COLO668 (cell line): Measurements from ENCODE around the gene TARBP2.
A peak's percentile ranks its signal among the peaks of the same experiment; 100 is the strongest.
"Not testable (repeated sequence)": the region's sequence is repeated elsewhere in the genome, so short reads cannot be mapped to it uniquely, and the experiment has no call there.

ENCODE experiments used
- DNase-seq: peaks from one replicate; lab custom pipeline; 2025; ENCODE audit not compliant: unreplicated experiment; lab: John Stamatoyannopoulos, UW

Gene TARBP2

DNA sequence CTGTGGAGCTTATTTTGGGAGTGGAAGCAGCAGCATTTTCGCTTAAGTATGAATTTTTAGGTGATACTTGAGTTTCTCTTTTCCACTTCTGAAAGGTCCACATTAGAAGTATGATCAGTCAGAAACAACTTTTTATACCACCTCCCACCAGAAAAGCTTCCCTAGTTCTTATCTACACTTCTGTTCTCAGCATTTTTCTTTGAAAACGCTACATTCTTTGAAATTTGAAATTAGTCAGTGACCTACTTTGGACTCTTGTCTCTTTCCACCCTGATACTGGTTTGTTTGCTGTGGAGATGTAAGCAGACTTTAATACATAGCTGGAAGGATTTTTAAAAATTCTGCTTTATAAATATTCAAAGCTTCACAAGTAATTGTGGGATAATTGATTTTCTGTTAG is 27.0 kb upstream of the TARBP2 start:
- no peak for DNase-seq

DNA sequence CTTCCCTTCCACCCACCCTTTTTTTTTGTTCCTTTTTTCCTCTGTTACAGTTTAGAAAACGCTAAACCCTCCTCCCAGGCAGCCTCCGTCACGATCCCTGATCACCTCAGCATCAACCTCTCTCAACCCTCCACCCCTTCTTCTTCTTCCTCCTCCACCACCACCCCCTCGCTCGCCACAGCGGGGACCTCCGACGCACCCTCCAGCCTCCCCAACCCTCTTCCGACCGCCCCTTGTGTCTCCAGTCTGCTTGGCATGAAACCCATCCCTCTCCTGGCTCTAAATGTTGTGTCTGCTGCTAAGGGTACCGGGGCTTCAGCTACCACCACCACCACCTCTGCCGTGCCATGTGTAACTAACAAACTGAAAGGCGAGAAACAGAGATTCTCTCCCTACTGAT is 26.3 kb upstream of the TARBP2 start:
- no peak for DNase-seq

- DNase-seq = no peak
Measured at GRCh38 chr12:53476769-53477209, 24.3 kb upstream of the TARBP2 start.

- DNase-seq = no peak
Measured at GRCh38 chr12:53478865-53479264, 22.2 kb upstream of the TARBP2 start.

DNA sequence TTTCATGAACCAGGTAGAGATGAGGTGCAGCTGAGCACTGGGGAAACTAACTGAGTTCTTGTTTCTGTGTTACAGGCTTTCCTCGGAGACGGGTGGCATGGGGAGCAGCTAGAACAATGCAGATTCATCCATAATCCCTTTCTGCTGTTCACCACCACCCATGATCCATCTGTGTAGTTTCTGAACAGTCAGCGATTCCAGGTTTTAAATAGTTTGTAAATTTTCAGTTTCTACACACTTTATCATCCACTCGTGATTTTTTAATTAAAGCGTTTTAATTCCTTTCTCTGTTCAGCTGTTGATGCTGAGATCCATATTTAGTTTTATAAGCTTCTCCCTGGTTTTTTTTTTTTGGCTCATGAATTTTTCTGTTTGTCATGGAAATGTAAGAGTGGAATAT is 21.8 kb upstream of the TARBP2 start:
- DNase-seq = no peak

DNA sequence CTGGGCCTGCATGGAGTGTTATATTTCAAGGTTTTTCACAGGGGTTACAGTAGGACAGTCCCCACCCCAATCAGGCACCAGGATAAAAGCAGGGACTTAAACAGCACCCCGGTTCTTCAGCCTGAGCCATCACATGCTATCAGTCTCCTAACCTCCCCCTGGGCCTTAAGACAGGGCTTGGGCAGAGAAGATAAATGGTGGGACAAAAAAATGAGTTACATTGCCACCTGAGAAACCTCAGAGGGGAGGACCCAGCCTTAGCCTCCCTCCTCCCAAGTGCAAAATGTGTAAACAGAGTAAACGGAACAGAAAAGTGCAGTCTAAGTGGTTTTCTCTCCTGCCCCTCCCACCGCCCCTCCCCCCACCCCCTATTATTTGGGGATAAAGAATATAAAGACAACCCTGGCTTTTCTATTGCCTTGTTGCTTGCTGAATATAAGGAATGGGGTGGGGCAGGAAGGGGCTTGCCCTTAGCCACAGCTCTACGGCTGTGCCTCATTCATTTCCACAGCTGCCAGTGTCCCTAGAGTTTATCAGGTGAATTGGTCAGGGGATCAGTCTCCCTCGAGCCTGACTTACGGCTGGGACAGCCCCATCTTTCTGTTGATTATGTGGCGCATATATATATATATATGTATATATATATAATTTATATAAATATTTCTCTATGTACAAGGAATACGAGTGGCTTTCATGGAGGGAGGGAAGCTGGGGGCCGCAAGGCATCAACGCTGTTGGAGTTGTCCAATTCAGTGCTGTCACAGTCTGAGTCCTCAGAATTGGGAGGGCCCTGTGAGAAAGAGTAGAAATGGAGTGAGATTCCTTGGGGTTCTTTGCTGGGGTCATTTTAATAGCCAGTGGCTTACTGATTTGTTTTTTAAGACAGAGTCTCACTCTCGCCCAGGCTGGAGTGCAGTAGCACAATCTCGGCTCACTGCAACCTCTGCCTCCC is 20.3 kb upstream of the TARBP2 start:
- DNase-seq = no peak

DNA sequence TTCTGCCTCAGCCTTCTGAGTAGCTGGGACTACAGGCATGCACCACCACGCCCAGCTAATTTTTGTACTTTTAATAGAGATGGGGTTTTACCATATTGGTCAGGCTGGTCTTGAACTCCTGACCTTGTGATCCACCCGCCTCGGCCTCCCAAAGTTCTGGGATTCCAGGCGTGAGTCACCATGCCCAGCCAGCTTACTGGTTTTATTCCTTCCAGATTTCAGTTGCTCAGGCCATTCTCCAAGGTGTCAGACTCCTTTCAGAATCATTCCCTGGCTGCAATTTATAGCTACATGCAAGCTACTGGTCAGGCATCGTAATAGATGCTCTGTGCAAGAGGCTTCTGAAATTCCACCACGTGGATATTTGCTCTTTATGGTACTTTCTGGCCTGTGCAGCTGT is 19.6 kb upstream of the TARBP2 start:
- not testable (repeated sequence) for DNase-seq

GRCh38 chr12:53481939-53482586 is 19.0 kb upstream of the TARBP2 start:
- no peak for DNase-seq

DNA sequence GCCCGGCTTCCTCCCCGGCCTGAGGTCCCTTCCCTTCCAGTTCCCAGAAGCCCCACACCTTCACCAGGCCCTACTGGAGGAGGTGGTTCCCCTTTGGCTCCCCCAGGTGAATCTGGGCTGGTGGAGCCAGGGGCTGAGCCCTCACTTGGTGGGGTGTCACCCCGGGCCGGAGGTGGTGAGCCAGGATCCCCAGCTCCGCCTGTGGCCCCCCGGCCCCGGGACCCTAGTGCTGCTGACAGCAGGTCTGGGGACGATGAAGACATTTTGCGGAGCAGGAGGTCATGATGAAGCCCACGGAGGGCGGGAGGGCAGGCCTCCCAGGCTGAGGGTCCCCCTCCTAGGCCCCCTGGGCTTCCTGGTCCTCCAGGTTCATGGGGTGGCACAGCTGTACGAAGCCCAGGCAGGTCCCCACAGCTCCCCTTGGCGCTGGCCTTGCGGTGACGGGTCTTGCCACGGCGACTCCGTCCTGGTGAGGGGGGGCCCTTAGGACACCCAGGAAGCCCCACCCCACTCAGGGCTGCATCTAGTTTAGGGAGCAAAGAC is 18.4 kb upstream of the TARBP2 start:
- no peak for DNase-seq

- no peak for DNase-seq
Measured at GRCh38 chr12:53483225-53483978, 17.7 kb upstream of the TARBP2 start.

- no peak for DNase-seq
Measured at GRCh38 chr12:53483979-53484377, 17.1 kb upstream of the TARBP2 start.

GRCh38 chr12:53484686-53485575 is 16.2 kb upstream of the TARBP2 start:
- no peak for DNase-seq

DNA sequence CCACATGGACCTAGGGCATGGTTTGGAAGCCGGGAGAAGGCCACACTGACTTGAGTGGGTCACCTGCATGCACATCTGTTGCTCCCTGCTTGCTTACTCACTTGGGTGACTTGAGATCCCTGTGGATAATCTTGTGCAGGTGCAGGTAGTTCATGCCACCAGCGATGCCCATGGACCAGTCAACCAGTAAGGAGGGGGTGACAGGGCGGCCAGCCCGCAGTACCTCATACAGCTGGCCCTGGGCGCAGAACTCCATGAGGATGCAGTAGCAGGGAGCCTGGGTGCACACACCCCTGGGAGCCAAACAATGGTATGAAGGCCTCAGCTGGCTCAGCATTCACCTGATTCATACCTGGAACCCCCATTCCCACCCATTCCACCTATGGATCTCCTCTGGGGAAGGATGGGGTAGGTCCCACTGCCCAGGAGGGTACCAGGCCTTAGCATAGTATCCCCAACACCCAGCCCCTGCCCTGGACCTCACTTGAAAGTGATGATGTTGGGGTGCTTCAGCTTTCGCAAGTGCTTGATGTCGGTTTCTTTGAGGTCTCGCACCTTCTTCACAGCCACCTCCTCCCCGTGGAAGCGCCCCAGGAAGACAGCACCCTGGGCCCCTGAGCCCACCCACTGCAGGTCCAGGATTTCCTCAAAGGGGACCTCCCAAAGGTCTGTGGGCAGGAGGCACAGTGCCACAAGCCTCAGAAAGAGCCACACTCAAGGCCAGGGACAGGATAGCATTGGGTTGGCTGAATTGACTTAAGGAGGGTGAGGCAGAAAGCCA is 14.9 kb upstream of the TARBP2 start:
- no peak for DNase-seq

GRCh38 chr12:53486736-53487487 is 14.2 kb upstream of the TARBP2 start:
- DNase-seq = no peak

DNA sequence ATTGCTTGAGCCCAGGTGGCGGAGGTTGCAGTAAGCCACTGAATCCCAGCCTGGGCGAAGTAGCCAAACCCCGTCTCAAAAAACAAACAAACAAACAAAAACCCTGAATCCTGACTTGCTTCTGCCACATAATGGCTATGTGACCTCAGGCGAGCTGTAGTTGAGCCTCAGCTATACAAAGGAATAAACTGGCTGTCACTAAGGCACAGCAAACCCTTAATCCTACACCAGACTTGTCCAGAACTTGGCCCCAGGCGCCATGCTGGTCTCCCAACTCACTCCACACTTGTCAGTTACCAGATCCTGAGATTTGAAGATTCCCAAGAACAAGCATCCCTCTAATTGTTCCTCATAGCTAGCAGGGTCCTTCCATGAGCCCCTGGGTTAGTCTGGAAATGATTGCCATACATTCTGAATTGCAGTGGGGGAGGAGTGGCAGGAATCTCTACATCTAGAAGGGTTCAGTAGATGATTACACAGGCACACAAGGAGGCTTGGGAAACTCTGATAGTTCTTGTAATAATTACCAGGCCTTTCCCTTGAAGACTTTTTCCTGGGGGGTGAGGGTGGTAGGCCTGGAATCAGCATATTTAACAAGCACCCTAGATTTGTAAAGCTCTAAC is 11.7 kb upstream of the TARBP2 start:
- DNase-seq = no peak

- DNase-seq = no peak
Measured at GRCh38 chr12:53492188-53492587, 8.9 kb upstream of the TARBP2 start.

GRCh38 chr12:53492830-53493609 is 8.1 kb upstream of the TARBP2 start:
- peak; percentile 86 for DNase-seq
